GM12891 (cell line): Measurements from ENCODE around the gene NALCN.

ENCODE experiments used
- DNase-seq: peaks from one replicate; pipeline ENCODE4 v3.0.0; 2011; ENCODE audit warnings: low spot score; ENCODE audit not compliant: insufficient read length
- FAIRE-seq: peaks from 2 replicates; lab custom pipeline; 2011; peaks lifted over from hg19 to GRCh38; lab: Jason Lieb, UNC
- PAX5 ChIP-seq: IDR thresholded peaks from 2 replicates; pipeline ENCODE4 v1.6.1; 2011; ENCODE audit warnings: low read length, moderate library complexity, mild to moderate bottlenecking; ENCODE audit not compliant: insufficient read depth, severe bottlenecking
- POLR2A ChIP-seq: IDR thresholded peaks from 2 replicates; pipeline ENCODE4 v1.6.1; 2011; ENCODE audit warnings: low read depth, low read length, control low read depth
- POLR2AphosphoS5 ChIP-seq: IDR thresholded peaks from 2 replicates; pipeline ENCODE4 v1.6.1; 2011; ENCODE audit warnings: low read depth, low read length, control low read depth
- POU2F2 ChIP-seq: IDR thresholded peaks from 2 replicates; pipeline ENCODE4 v1.6.1; 2011; ENCODE audit warnings: low read depth, mild to moderate bottlenecking, control low read depth, low read length, moderate library complexity
- SPI1 ChIP-seq: IDR thresholded peaks from 2 replicates; pipeline ENCODE4 v1.6.1; 2011; ENCODE audit warnings: low read depth, low read length, control low read depth
- TAF1 ChIP-seq: IDR thresholded peaks from 2 replicates; pipeline ENCODE4 v1.6.1; 2011; ENCODE audit warnings: low read depth, low read length, control low read depth

The NALCN gene

GRCh38 chr13:101092985-101093384 is 323.3 kb downstream of the NALCN start:
- FAIRE-seq: no peak

GRCh38 chr13:101090287-101090686 is 326.0 kb downstream of the NALCN start:
- FAIRE-seq (no peak), DNase-seq (no peak)
- TF ChIP-seq POU2F2 (no peak), SPI1 (no peak), POLR2AphosphoS5 (no peak), TAF1 (no peak), POLR2A (no peak), PAX5 (no peak)

More at GRCh38 chr13:101092985-101093384, 323.3 kb downstream of the NALCN start:
- no peak for DNase-seq
- no peak for TF ChIP-seq POLR2A
- TF ChIP-seq PAX5: no peak
- no peak for TF ChIP-seq SPI1
- no peak for TF ChIP-seq TAF1
- TF ChIP-seq POU2F2: no peak
- no peak for TF ChIP-seq POLR2AphosphoS5

- FAIRE-seq (no peak), DNase-seq (no peak)
- TF ChIP-seq POLR2AphosphoS5 (no peak), TAF1 (no peak), PAX5 (no peak), POLR2A (no peak)
Observed at GRCh38 chr13:101085551-101085950, 330.8 kb downstream of the NALCN start.

GRCh38 chr13:101082441-101082840 is 333.9 kb downstream of the NALCN start:
- TF ChIP-seq TAF1 (no peak), POU2F2 (no peak), PAX5 (no peak), POLR2AphosphoS5 (no peak), POLR2A (no peak), SPI1 (no peak)
- FAIRE-seq: no peak
- DNase-seq: no peak

GRCh38 chr13:101080616-101081015 is 335.7 kb downstream of the NALCN start:
- no peak for FAIRE-seq
- DNase-seq: no peak
- no peak for TF ChIP-seq POLR2A
- no peak for TF ChIP-seq PAX5

GRCh38 chr13:101065329-101065728 is 351.0 kb downstream of the NALCN start:
- DNase-seq: no peak
- no peak for FAIRE-seq
- TF ChIP-seq POLR2AphosphoS5 (no peak), TAF1 (no peak), SPI1 (no peak)

- no peak for FAIRE-seq
- TF ChIP-seq POLR2A (no peak), PAX5 (no peak), POU2F2 (no peak), TAF1 (no peak), POLR2AphosphoS5 (no peak), SPI1 (no peak)
Observed at GRCh38 chr13:101059793-101060192, 356.5 kb downstream of the NALCN start.

GRCh38 chr13:101058841-101059240 is 357.5 kb downstream of the NALCN start:
- TF ChIP-seq POLR2A: no peak
- no peak for TF ChIP-seq SPI1
- no peak for TF ChIP-seq TAF1
- DNase-seq: no peak
- no peak for FAIRE-seq

More at GRCh38 chr13:101059793-101060192, 356.5 kb downstream of the NALCN start:
- no peak for DNase-seq

- no peak for DNase-seq
- no peak for FAIRE-seq
- no peak for TF ChIP-seq TAF1
- TF ChIP-seq POU2F2: no peak
- TF ChIP-seq POLR2AphosphoS5: no peak
- TF ChIP-seq POLR2A: no peak
- TF ChIP-seq SPI1: no peak
Observed at GRCh38 chr13:101053301-101054093, 362.8 kb downstream of the NALCN start.

- no peak for DNase-seq
- TF ChIP-seq POU2F2 (no peak), POLR2A (no peak), PAX5 (no peak), SPI1 (no peak), POLR2AphosphoS5 (no peak), TAF1 (no peak)
- FAIRE-seq: no peak
Observed at GRCh38 chr13:101049166-101049850, 367.0 kb downstream of the NALCN start.
